KMS-11 (cell line): Measurements from ENCODE around the gene SUCNR1.

ENCODE experiments used
- H2AFZ ChIP-seq: fragments of 200-600 bp; sonication (generic); 2 replicates; pipeline ENCODE4 v1.6.1; 2016; ENCODE audit warnings: antibody characterized with exemption, mixed run types, low read depth
- H3K27ac ChIP-seq: fragments of 200-600 bp; sonication (generic); 2 replicates; pipeline ENCODE4 v1.6.1; 2016; ENCODE audit warnings: mild to moderate bottlenecking, mixed run types
- H3K27me3 ChIP-seq: fragments of 200-600 bp; sonication (generic); 2 replicates; pipeline ENCODE4 v1.6.1; 2017; ENCODE audit warnings: mild to moderate bottlenecking, low read depth, mixed run types, moderate library complexity; ENCODE audit not compliant: insufficient read depth
- H3K36me3 ChIP-seq: fragments of 200-600 bp; sonication (generic); 2 replicates; pipeline ENCODE4 v1.6.1; 2017; ENCODE audit warnings: mild to moderate bottlenecking, mixed run types; ENCODE audit not compliant: insufficient read depth
- H3K4me1 ChIP-seq: fragments of 200-600 bp; sonication (generic); 2 replicates; pipeline ENCODE4 v1.6.1; 2016; ENCODE audit warnings: mild to moderate bottlenecking, low read depth, mixed run types; ENCODE audit not compliant: poor library complexity, severe bottlenecking
- H3K4me2 ChIP-seq: fragments of 200-600 bp; sonication (generic); 2 replicates; pipeline ENCODE4 v1.7.0; 2016; ENCODE audit warnings: mild to moderate bottlenecking, mixed run types
- H3K4me3 ChIP-seq: fragments of 200-600 bp; sonication (generic); IDR thresholded peaks from 2 replicates; pipeline ENCODE4 v1.6.1; 2017; ENCODE audit warnings: low read depth, low read length, mixed read lengths; ENCODE audit not compliant: insufficient read depth
- H3K79me2 ChIP-seq: fragments of 200-600 bp; sonication (generic); 2 replicates; pipeline ENCODE4 v1.6.1; 2016; ENCODE audit warnings: low read depth, mixed run types; ENCODE audit not compliant: insufficient read depth
- H3K9ac ChIP-seq: fragments of 200-600 bp; sonication (generic); 2 replicates; pipeline ENCODE4 v1.6.1; 2016; ENCODE audit warnings: mild to moderate bottlenecking, mixed run types
- H4K20me1 ChIP-seq: fragments of 200-600 bp; sonication (generic); 2 replicates; pipeline ENCODE4 v1.6.1; 2016; ENCODE audit warnings: mild to moderate bottlenecking, mixed run types; ENCODE audit not compliant: insufficient read depth
- CTCF ChIP-seq: fragments of 200-600 bp; sonication (generic); conservative IDR thresholded peaks from 2 replicates; pipeline ENCODE4 v1.6.1; 2017; ENCODE audit warnings: low read depth, mild to moderate bottlenecking, antibody characterized with exemption, low read length, moderate library complexity, mixed read lengths

SUCNR1 gene

GRCh38 chr3:151906751-151907150, 33.3 kb downstream of the SUCNR1 start:
- no peak overlapping the region for H3K4me2 ChIP-seq
- H3K79me2 ChIP-seq: no peaks in the 10 kb centered on the region
- no peaks in the 10 kb centered on the region for H3K36me3 ChIP-seq
- no peak overlapping the region for H3K9ac ChIP-seq
- no peak for TF ChIP-seq CTCF
- H2AFZ ChIP-seq: no peak overlapping the region
- no peak overlapping the region for H3K4me3 ChIP-seq
- no peak overlapping the region for H3K27ac ChIP-seq
- H4K20me1 ChIP-seq: no peaks in the 10 kb centered on the region
- peaks cover 16% of the 10 kb centered on the region for H3K4me1 ChIP-seq
- H3K27me3 ChIP-seq: no peaks in the 10 kb centered on the region

DNA sequence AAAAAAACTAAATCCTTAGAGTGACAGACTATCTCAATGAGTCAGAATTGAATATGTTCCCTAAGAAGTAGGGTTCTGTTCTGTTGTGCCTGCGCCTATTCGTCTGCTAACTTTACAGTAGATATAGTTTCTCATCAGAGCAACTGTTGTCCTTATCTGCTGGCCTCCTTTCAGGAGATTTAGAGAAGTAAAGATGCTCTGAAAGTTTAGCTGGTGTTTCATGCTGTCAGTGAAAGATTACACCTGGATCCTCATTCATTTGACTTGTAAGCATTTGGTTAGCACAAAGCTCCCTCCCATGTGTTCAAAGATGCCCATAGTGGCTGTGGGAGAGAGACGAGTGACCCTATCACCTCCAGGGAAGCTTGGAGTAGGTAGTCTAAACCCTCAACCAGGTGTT, 35.0 kb downstream of the SUCNR1 start:
- TF ChIP-seq CTCF: no peak
- Histone ChIP-seq H3K4me1 (peaks cover 9% of the 10 kb centered on the region), H3K27ac (no peak overlapping the region), H3K9ac (no peak overlapping the region), H3K27me3 (no peaks in the 10 kb centered on the region), H3K4me2 (no peak overlapping the region), H3K4me3 (no peak overlapping the region), H3K79me2 (no peaks in the 10 kb centered on the region), H4K20me1 (no peaks in the 10 kb centered on the region), H2AFZ (no peak overlapping the region), H3K36me3 (no peaks in the 10 kb centered on the region)

- Histone ChIP-seq H3K27ac (no peak overlapping the region), H3K4me1 (no peaks in the 10 kb centered on the region), H4K20me1 (no peaks in the 10 kb centered on the region), H3K4me3 (no peak overlapping the region), H2AFZ (no peak overlapping the region), H3K4me2 (no peak overlapping the region), H3K27me3 (no peaks in the 10 kb centered on the region), H3K36me3 (no peaks in the 10 kb centered on the region), H3K9ac (no peak overlapping the region), H3K79me2 (no peaks in the 10 kb centered on the region)
- no peak for TF ChIP-seq CTCF
Observed at GRCh38 chr3:151909681-151910405, 36.4 kb downstream of the SUCNR1 start.

DNA sequence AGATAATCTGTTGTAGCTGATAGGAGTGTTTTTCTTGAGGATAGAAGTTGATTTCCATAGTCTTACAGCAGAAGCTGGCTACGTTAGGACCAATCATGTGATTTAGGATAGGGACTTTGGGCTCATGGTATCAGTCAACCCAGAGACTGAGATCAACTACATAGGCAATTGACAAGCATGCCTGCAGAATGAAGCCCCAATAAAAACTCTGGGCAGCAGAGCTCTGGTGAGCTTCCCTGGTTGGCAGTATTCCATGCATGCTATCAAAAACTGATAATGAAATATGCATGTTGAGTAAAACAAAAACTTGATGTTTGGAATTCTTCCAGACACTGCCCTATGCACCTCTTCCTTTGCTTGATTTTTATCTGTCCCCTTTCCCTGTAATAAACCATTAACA, 38.0 kb downstream of the SUCNR1 start:
- TF ChIP-seq CTCF: no peak
- H3K27ac ChIP-seq: no peak overlapping the region
- no peak overlapping the region for H3K9ac ChIP-seq
- H2AFZ ChIP-seq: no peak overlapping the region
- H3K4me1 ChIP-seq: no peaks in the 10 kb centered on the region
- no peak overlapping the region for H3K4me3 ChIP-seq
- H3K36me3 ChIP-seq: no peaks in the 10 kb centered on the region
- no peaks in the 10 kb centered on the region for H4K20me1 ChIP-seq
- no peak overlapping the region for H3K4me2 ChIP-seq
- H3K27me3 ChIP-seq: no peaks in the 10 kb centered on the region
- H3K79me2 ChIP-seq: no peaks in the 10 kb centered on the region
